Caco-2 (cell line): ENCODE measurements around the gene SMARCC1. TPM values are rescaled to one million over a fixed set of nuclear protein-coding genes. Genes with fewer than 3 reads are reported as not detected.

Experiments used
- BruUV-seq: library from RNA; stranded (reverse); fragments of 400-500 nt; replicated peaks from 2 replicates; lab custom pipeline; 2021; lab: Mats Ljungman, UMichigan
- CTCF ChIA-PET: fragments of 300-600 bp; sonication (Branson Sonifier 250); formaldehyde crosslinking; loops from one replicate; lab custom pipeline; 2022; ENCODE audit warnings: antibody characterized with exemption; lab: Charles Lee
- POLR2A ChIA-PET: fragments of 300-600 bp; sonication (Branson Sonifier 250); formaldehyde crosslinking; loops from one replicate; lab custom pipeline; 2022; ENCODE audit warnings: antibody characterized with exemption; lab: Charles Lee
- DNase-seq, 2 experiments: peaks; one replicate each; pipeline versions ENCODE4 v3.0.0 to v3.0.0-alpha.2; 2020 to 2022
- H3K27me3 ChIP-seq: replicated peaks from 2 replicates; pipeline ENCODE4 v1.6.0; 2011; ENCODE audit warnings: low read length; ENCODE audit not compliant: control insufficient read depth, insufficient read depth
- H3K36me3 ChIP-seq: 2 replicates; pipeline ENCODE4 v1.5.1; 2011; ENCODE audit warnings: low read length; ENCODE audit not compliant: control insufficient read depth, insufficient read depth
- H3K4me1 ChIP-seq: fragments of 250-450 bp; sonication (Bioruptor Pico); 2 replicates; pipeline ENCODE4 v1.5.1; 2020; ENCODE audit warnings: mild to moderate bottlenecking
- H3K4me3 ChIP-seq: 2 replicates; pipeline ENCODE4 v1.5.1; 2011; ENCODE audit warnings: low read depth, mild to moderate bottlenecking, control low read depth, low read length
- H3K9me3 ChIP-seq: fragments of 250-450 bp; sonication (Bioruptor Pico); 2 replicates; pipeline ENCODE4 v1.5.1; 2020; ENCODE audit warnings: mild to moderate bottlenecking, moderate library complexity
- H3K27ac Mint-ChIP-seq: one replicate; pipeline ENCODE4 v1.8.0; 2022; ENCODE audit warnings: mixed read lengths; ENCODE audit not compliant: unreplicated experiment
- H3K27me3 Mint-ChIP-seq: one replicate; pipeline ENCODE4 v1.8.0; 2022; ENCODE audit warnings: mixed read lengths; ENCODE audit not compliant: insufficient read depth, unreplicated experiment
- H3K36me3 Mint-ChIP-seq: one replicate; pipeline ENCODE4 v1.8.0; 2022; ENCODE audit warnings: mild to moderate bottlenecking, mixed read lengths; ENCODE audit not compliant: insufficient read depth, unreplicated experiment
- H3K4me1 Mint-ChIP-seq: one replicate; pipeline ENCODE4 v1.8.0; 2022; ENCODE audit warnings: low read depth, mixed read lengths; ENCODE audit not compliant: unreplicated experiment
- H3K4me3 Mint-ChIP-seq: one replicate; pipeline ENCODE4 v1.8.0; 2022; ENCODE audit warnings: mild to moderate bottlenecking, moderate library complexity, mixed read lengths; ENCODE audit not compliant: unreplicated experiment
- H3K9me3 Mint-ChIP-seq: one replicate; pipeline ENCODE4 v1.8.0; 2022; ENCODE audit warnings: mixed read lengths; ENCODE audit not compliant: unreplicated experiment
- intact Hi-C: fragments of 100-400 bp; cut with micrococcal nuclease; formaldehyde crosslinking; loops from one replicate; pipeline ENCODE4 v1.10.0; 2022; ENCODE audit not compliant: unreplicated experiment
- total RNA-seq: library from RNA; stranded (reverse); gene quantifications from 2 replicates; pipeline ENCODE4 v1.2.3, GENCODE V29; 2022
- TF ChIP-seq, protein P1 (sequence below), 2 experiments: fragments of 200-600 bp in 1 of 2; IDR thresholded peaks; 1 replicate in 1 of 2; 2 replicates in 1 of 2; pipeline versions ENCODE4 v1.5.1 to v1.8.0; 2011 to 2022; ENCODE audit warnings: antibody characterized with exemption in 1 of 2, control low read depth in 1 of 2, inconsistent platforms in 1 of 2, low read depth in 1 of 2, low read length in 1 of 2, mild to moderate bottlenecking in 1 of 2, moderate library complexity in 1 of 2; ENCODE audit not compliant: insufficient read depth in 1 of 2, severe bottlenecking in 1 of 2, unreplicated experiment in 1 of 2

SMARCC1 gene
- total RNA-seq, 1 experiment from 2014 or later, result 128 TPM

DNA sequence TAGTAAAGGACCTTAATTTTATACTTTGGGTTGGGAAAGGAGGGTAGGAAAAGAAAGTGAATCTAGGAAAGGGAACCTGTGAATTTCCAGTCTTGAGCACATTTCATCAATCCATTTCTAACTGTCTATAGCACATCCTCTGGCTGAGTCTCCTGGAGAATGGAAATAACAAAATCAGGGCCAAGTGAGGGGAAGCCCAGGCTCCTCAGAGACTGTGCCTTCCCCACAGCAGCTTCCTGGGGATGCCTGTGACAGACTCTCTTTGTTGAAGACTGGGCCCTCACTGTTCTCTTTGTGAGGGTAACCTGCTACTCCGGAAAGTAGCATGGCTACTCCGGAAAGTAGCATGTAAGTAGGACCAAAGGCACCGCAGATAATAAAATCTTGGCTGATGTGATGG, 180.4 kb downstream of the SMARCC1 start:
- Mint-ChIP-seq H3K4me3 (no peak overlapping the region), H3K36me3 (peaks cover 73% of the 10 kb centered on the region)
- CTCF ChIA-PET, result interaction anchor here (0.7 kb wide), 1 partner anchor 80 kb away, joined by 4 read pairs; no protein-coding TSS in a partner anchor

DNA sequence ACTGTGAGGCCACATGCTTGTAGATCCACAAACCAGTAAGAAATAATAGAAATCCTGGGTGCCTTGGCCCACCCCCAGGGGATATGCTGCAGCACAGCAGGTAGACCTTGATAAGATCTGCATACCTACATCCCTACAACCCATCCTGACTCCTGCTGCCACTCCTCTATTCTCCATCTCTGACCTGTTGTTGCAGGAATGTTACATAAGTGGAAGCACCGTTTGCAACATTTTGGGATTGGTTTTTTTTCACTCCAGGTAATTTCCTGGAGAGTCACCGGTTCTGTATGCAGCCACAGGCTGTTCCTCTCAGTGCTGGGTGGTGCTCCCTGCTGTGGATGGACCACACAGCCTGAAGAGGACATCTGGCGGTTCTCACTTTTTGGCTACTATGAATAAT, 186.9 kb downstream of the SMARCC1 start:
- intact Hi-C loops, result no loop called here
- Histone ChIP-seq H3K36me3 (peaks cover 1% of the 10 kb centered on the region), H3K9me3 (no peaks in the 10 kb centered on the region), H3K27me3 (no peaks in the 10 kb centered on the region), H3K4me3 (no peak overlapping the region), H3K4me1 (no peaks in the 10 kb centered on the region)
- H3K9me3 Mint-ChIP-seq, result no peaks in the 10 kb centered on the region
- no peak for DNase-seq
- BruUV-seq, result no TSS peak
- peaks cover 77% of the 10 kb centered on the region for H3K36me3 Mint-ChIP-seq
- ChIA-PET CTCF (no interaction called here), POLR2A (no interaction called here)
- no peak overlapping the region for H3K27ac Mint-ChIP-seq
- TF ChIP-seq, protein P1, sequence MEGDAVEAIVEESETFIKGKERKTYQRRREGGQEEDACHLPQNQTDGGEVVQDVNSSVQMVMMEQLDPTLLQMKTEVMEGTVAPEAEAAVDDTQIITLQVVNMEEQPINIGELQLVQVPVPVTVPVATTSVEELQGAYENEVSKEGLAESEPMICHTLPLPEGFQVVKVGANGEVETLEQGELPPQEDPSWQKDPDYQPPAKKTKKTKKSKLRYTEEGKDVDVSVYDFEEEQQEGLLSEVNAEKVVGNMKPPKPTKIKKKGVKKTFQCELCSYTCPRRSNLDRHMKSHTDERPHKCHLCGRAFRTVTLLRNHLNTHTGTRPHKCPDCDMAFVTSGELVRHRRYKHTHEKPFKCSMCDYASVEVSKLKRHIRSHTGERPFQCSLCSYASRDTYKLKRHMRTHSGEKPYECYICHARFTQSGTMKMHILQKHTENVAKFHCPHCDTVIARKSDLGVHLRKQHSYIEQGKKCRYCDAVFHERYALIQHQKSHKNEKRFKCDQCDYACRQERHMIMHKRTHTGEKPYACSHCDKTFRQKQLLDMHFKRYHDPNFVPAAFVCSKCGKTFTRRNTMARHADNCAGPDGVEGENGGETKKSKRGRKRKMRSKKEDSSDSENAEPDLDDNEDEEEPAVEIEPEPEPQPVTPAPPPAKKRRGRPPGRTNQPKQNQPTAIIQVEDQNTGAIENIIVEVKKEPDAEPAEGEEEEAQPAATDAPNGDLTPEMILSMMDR (IDR thresholded peaks at IDR 0.05; ENCODE audit: insufficient read depth in 1 of 2, low read depth in 1 of 2, low read length in 1 of 2, severe bottlenecking in 1 of 2, unreplicated experiment in 1 of 2), result no peak
- no peaks in the 10 kb centered on the region for H3K4me1 Mint-ChIP-seq
- H3K27me3 Mint-ChIP-seq, result no peaks in the 10 kb centered on the region
- H3K4me3 Mint-ChIP-seq, result no peak overlapping the region

More for the DNA sequence above, 180.4 kb downstream of the SMARCC1 start:
- DNase-seq, result no peak
- no peak overlapping the region for H3K4me3 ChIP-seq
- H3K36me3 ChIP-seq, result peaks cover 3% of the 10 kb centered on the region
- Mint-ChIP-seq H3K27me3 (no peaks in the 10 kb centered on the region), H3K4me1 (no peaks in the 10 kb centered on the region), H3K27ac (no peak overlapping the region), H3K9me3 (no peaks in the 10 kb centered on the region)
- TF ChIP-seq, protein P1 (IDR thresholded peaks at IDR 0.05; ENCODE audit: insufficient read depth in 1 of 2, low read depth in 1 of 2, low read length in 1 of 2, severe bottlenecking in 1 of 2, unreplicated experiment in 1 of 2), result no peak
- H3K4me1 ChIP-seq, result no peaks in the 10 kb centered on the region
- H3K27me3 ChIP-seq, result no peaks in the 10 kb centered on the region
- no peaks in the 10 kb centered on the region for H3K9me3 ChIP-seq
- POLR2A ChIA-PET, result no interaction called here
- BruUV-seq, result no TSS peak
- intact Hi-C loops, result no loop called here

DNA sequence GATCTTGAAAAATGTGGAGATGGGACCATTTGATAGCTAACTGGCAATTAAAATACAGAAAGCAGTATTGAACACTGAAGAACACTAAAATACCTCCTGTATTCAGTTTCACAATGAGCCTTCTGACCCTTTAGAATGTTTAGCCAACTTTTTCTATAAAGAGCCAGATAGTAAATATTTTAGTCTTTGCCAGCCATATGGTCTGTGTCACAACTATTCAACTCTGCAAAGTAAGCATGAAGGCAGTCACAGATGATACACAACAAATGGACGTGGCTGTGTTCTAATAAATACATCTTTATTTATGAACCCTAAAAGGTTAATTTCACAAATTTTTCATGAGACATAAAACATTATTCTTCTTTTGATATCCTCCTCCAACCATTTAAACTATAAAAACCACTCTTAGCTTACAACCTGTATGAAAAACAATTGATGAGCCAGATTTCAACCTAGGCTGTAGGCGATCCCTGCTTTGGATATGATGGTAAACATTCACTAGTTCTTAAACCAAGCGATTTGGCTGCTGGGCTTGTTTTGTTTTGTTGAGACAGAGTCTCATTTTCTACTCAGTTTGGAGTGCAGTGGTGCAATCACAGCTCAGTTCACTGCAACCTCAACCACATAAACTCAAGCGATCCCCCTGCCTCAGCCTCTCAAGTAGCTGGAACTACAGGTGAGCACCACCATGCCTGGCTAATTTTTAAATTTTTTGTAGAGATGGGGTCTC, 189.5 kb downstream of the SMARCC1 start:
- TF ChIP-seq, protein P1 (IDR thresholded peaks at IDR 0.05; ENCODE audit: insufficient read depth in 1 of 2, low read depth in 1 of 2, low read length in 1 of 2, severe bottlenecking in 1 of 2, unreplicated experiment in 1 of 2), result no peak
- intact Hi-C loops, result no loop called here
- H3K27me3 ChIP-seq, result no peaks in the 10 kb centered on the region
- no peak for DNase-seq
- ChIA-PET POLR2A (interaction anchor here (0.6 kb wide), 1 partner anchor 447 kb away, joined by 4 read pairs; no protein-coding TSS in a partner anchor), CTCF (no interaction called here)
- no TSS peak for BruUV-seq
- no peaks in the 10 kb centered on the region for H3K4me1 Mint-ChIP-seq
- H3K27me3 Mint-ChIP-seq, result no peaks in the 10 kb centered on the region
- H3K36me3 Mint-ChIP-seq, result peaks cover 83% of the 10 kb centered on the region
- H3K27ac Mint-ChIP-seq, result no peak overlapping the region
- H3K9me3 ChIP-seq, result no peaks in the 10 kb centered on the region
- peaks cover 1% of the 10 kb centered on the region for H3K36me3 ChIP-seq
- H3K4me1 ChIP-seq, result no peaks in the 10 kb centered on the region
- H3K9me3 Mint-ChIP-seq, result no peaks in the 10 kb centered on the region
- no peak overlapping the region for H3K4me3 Mint-ChIP-seq
- no peak overlapping the region for H3K4me3 ChIP-seq
